Heart left ventricle (tissue), 13 donors: ENCODE data around the gene PAGR1.

Experiments
- POLR2A ChIP-seq, 2 donors: fragments of 450-650 bp; IDR thresholded peaks; one replicate each; pipeline ENCODE4 v1.6.1; 2017; ENCODE audit warnings: antibody characterized with exemption in 2 of 2, mild to moderate bottlenecking in 2 of 2, moderate library complexity in 2 of 2
- TF ChIP-seq, protein P1 (sequence below), 12 donors: fragments of 200-600 bp; sonication (generic) in 4 of 12; IDR thresholded peaks; one replicate each; pipeline versions ENCODE4 v1.5.0 to v1.8.0; 2018 to 2022; ENCODE audit warnings: antibody characterized with exemption in 12 of 12, mild to moderate bottlenecking in 5 of 12
- donor health status: ischemic (EF 13 %, LVEDD 7.1; RV severe dilation, severe dysfunction).
- donor health status: DM: no; HTN: yes; CAD: no.
- donor health status: DM: no; HTN: no; CAD: no.
- donor health status: ischemic (EF 25% LVEDD 6.9; RV normal size, moderate dysfunction).
- donor health status: ischemic (EF 25% LVEDD 5.7; RV mildly dilated, moderate dysfunction).
- donor health status: ischemic (EF 35%, LVEDD 5.7; RV mildly dilated, moderate dysfunction).
- donor health status: nonischemic (EF 11% LVEDD 7.7; RV severe dilation, severe dysfunction).
- donor health status: DM: yes; HTN: yes; CAD: no.
- donor health status: PGD.
- donor health status: ischemic (EF 29% LVEDD 5.4; RV normal size, mild dysfunction).
- donor health status: nonischemic (EF 23%, LVEDD 6.1; RV moderate dilation, normal function).

- TF ChIP-seq, protein P1, sequence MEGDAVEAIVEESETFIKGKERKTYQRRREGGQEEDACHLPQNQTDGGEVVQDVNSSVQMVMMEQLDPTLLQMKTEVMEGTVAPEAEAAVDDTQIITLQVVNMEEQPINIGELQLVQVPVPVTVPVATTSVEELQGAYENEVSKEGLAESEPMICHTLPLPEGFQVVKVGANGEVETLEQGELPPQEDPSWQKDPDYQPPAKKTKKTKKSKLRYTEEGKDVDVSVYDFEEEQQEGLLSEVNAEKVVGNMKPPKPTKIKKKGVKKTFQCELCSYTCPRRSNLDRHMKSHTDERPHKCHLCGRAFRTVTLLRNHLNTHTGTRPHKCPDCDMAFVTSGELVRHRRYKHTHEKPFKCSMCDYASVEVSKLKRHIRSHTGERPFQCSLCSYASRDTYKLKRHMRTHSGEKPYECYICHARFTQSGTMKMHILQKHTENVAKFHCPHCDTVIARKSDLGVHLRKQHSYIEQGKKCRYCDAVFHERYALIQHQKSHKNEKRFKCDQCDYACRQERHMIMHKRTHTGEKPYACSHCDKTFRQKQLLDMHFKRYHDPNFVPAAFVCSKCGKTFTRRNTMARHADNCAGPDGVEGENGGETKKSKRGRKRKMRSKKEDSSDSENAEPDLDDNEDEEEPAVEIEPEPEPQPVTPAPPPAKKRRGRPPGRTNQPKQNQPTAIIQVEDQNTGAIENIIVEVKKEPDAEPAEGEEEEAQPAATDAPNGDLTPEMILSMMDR (IDR thresholded peaks at IDR 0.05), result no peak
- TF ChIP-seq POLR2A (IDR thresholded peaks at IDR 0.05), result no peak
These were observed 8.7 kb downstream of the PAGR1 start for GRCh38 chr16:29824589-29825144.
